ENCODE data around the gene TSPAN12.

- TF ChIP-seq CTCF (conservative IDR thresholded peaks at IDR 0.05; ENCODE audit: low read depth, low read length) (no peak), CEBPB (IDR thresholded peaks at IDR 0.05; ENCODE audit: low read depth, low read length) (no peak), POLR2A (IDR thresholded peaks at IDR 0.05; ENCODE audit: low read depth, low read length) (no peak), MAZ (IDR thresholded peaks at IDR 0.05; ENCODE audit: borderline replicate concordance, low read depth, low read length) (no peak), CHD1 (IDR thresholded peaks at IDR 0.05; ENCODE audit: low read depth, low read length) (no peak)
These were observed 32.4 kb downstream of the TSPAN12 start for GRCh38 chr7:120825576-120825975.
